DMS53 (cell line): ENCODE data around the gene IRF2BP1.
"Not testable (repeated sequence)": the region's sequence is repeated elsewhere in the genome, so short reads cannot be mapped to it uniquely, and the experiment has no call there.

Experiments used
- DNase-seq: peaks from one replicate; lab custom pipeline; 2025; lab: John Stamatoyannopoulos, UW

The IRF2BP1 gene

DNA sequence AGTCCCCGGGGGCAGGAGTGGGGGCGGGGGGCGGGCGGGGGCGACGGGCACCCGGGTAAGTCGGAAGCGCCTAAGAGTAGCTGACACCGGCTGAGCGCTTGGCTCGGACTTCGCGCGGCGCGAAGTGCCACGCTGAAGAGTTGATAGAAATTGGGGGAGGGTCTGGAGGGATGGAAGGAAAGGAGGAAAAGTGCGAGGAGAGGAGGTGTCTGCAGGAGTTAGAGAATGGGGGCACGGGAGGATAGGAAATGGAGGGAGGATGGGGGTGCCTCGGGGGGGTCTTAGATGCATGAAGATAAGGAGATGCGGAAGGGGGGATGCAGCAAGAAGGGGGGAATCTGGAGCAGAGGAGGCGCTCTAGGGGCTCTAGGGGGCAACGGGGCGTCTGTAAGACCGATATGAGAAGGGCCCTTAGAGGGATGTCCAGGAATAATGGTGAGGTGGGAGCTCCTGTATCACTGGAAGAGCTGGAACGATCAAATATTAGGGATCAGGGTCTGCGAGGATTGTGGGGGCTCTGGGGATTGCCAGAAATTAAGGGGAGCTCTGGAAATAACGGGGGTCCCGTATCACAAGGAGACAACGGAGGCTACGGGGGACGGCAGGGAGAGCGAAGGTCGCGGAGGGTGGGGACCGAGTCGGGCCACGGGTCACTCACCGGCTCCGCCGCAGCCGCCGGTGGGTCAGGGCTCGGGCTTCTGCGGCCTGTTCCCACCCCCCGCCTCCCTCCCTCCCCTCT lies 16.1 kb upstream of the IRF2BP1 start, which contains the start of gene MYPOP:
MYPOP (minus strand) TSS at position 702 of the 739 bp plus-strand sequence. CDS start 840 bp downstream, outside the sequence.
- DNase-seq, result peak; percentile 56

DNA sequence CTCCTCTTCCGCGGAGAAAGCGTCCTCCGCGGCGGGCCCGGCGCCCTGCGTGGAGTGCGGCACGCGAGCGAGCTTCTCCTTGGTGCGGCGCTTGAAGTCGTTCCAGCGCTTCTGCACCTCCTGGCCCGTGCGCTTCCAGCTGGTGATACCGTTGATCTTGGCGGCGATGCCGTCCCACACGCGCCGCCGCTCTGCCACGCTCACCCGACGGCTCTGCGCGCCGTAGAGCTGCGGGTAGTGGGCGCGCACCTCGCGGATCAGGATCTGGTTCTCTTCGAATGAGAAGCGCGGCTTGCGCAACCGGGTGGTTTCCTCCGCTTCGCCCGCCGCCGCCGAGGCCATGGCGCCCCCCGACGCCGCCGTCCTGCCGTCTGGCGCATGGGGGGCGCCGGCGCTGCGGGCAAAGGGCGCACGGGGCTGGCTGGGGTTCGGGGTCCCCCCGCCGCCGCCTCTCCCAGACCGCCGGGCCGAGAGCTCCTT lies 15.5 kb upstream of the IRF2BP1 start:
- DNase-seq, result peak; percentile 41

DNA sequence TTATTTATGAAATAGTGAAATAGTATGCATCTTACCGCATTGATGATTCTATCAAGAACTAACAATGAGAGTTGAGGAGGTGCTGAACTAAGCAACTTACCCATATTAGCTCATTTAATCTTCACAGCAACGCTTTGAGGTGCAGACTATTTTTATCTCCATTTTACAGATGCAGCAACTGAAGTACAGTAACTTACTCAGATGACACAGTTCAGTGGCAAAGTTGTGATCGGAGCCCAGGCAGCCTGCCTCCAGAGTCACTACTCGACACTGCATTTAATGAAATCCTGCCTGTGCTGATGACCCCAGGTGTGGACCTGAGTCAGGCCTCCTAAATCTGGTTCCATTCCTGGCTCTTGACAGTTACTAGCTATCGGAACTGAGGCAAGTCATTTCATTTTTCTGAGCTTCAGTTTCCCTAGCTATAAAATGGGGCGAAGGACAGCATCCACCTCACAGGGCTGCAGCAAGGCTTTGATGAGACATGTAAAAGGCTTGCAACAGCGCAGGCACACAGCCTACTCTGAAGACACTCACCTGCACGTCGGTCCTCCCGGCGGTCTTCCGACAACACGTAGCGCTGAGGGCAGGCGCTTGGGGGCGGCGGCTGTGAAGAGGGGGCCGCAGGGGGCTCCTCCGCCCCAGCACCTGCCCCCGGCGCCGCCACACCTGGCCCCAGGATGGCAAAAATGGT lies 14.9 kb upstream of the IRF2BP1 start:
- DNase-seq, result no peak

DNA sequence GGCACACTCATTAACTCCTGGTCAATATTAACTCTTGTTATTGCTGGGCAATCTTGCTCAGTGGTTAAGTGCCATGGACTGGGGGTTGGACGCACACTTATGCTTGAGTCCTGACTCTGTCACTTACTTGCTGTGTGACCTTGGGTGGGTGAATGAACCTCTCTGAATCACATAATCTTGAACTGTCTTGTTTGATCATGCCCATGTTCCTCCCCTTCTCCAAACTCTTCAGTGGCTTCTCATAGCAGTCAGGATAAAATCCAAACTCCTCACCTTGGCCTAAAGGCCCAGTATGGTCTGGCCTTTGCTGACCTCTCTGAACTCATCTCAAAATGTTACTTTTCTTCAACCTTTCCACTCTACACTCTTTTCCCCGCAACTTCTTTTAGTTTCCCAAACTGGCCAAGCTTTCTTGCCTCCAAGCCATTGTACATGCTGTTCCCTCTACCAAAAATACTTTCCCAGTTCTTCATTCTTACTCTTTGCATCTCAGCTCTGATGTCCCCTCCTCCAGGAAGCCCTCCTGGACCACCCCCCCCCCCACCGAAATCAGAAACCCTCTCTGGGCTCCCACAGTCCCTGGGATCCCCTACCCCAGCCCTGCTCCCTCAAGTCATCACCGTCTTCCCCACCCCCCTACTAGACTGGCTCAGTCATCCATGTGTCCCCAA lies 14.1 kb upstream of the IRF2BP1 start:
- no peak for DNase-seq

DNA sequence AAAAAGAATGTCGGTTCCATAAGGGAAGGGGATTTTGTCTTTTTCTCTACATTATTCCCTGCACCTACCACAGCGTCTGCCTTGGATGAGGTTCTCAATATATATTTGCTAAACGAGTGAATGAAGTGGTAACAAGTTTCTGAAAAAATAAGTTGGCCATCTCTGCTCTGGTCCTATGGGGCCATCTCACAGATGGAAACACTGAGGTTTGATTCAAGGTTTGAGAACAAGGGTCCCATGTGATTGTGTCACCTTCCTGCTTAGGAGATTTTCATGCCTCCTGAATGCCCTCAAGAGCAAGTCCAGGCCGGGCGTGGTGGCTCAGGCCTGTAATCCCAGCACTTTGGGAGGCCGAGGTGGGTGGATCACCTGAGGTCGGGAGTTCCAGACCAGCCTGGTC lies 13.3 kb upstream of the IRF2BP1 start:
- DNase-seq, result no peak

DNA sequence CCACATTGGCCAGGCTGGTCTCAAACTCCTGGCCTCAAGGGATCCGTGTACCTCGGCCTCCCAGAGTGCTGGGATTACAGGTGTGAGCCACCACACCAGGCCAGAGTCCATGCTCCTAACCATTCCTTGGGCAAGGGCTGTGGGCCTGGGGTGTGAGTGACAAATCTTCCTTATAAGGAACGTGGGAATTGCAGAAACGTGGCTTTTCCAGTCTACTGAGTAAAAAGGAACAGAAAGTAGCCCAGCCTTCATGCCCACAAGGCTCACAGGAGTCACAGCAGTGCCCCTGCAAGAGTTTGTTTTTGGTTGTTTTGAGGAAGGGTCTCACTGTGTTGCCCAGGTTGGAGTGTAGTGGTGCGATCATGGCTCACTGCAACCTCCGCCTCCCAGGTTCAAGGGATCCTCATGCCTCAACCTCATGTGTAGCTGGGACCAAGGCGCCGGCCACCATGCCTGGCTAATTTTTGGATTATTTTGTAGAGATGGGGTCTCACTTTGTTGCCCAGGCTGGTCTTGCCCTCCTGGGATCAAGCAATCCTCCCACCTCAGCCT lies 11.4 kb upstream of the IRF2BP1 start:
- DNase-seq, result no peak

DNA sequence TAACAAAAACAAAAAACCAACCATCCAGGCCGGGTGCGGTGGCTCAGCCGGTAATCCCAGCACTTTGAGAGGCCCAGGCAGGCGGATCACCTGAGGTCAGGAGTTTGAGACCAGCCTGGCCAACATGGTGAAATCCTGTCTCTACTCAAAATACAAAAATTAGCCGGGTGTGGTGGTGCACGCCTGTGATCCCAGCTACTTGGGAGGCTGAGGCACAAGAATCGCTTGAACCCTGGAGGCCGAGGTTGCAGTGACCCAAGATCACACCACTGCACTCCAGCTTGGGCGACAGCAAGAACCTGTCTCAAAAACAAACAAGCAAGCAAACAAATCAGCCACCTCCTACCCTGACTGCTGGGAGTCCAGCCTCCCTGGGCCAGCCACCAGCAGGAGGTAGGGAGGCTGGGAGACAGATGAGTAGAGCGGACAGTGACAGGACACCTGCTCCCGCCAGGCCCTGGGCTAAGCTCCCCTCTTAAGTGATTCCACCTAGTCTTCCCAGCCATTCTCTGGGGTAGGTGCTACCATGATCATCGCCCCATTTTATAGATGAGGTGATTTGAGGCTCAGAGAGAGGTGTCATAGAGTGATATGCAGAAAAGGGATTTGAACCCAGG lies 10.2 kb upstream of the IRF2BP1 start:
- DNase-seq, result not testable (repeated sequence)

DNA sequence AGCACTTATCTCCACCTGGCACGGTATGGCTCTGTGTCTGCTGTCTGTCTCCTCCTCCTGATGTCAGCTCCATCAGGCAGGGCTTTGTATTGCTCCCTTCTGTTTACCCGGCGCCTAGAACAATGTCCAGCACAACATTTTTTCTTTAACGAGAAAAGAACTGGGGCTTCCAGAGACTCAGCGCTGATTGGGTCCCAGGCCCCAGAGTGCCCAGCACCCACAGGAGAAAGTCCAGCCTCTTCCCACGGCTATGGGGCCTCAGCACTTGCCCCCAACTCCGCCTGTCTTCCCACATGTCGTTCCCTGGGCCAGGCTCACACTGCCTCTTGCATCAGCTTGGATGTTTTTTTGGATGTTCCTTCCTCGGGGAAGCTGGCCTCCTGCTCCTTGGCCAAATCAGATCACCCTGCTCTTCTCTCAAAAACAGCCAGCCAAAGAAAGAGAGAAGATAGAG lies 9.6 kb upstream of the IRF2BP1 start:
- no peak for DNase-seq

DNA sequence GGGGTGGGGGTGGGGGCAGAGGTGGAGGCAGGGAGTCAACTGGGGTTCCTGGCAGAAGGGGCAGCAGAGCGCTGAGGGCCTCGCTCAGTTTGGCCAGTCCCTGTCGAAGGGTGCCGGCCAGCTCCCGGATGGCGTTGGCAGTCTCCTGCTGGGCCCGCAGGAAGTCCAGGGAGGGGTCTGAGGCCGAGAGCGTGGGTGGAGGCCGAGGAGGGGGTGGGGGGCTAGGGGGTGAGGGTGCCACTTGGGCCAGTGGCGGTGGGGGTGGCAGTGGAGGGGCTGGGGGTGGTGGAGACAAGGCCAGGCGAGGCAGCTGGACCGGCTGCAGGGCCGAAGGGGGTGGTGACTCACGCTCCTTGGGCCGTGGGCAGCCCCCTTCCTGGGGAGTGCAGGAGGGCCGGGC lies 4.9 kb upstream of the IRF2BP1 start:
- no peak for DNase-seq

DNA sequence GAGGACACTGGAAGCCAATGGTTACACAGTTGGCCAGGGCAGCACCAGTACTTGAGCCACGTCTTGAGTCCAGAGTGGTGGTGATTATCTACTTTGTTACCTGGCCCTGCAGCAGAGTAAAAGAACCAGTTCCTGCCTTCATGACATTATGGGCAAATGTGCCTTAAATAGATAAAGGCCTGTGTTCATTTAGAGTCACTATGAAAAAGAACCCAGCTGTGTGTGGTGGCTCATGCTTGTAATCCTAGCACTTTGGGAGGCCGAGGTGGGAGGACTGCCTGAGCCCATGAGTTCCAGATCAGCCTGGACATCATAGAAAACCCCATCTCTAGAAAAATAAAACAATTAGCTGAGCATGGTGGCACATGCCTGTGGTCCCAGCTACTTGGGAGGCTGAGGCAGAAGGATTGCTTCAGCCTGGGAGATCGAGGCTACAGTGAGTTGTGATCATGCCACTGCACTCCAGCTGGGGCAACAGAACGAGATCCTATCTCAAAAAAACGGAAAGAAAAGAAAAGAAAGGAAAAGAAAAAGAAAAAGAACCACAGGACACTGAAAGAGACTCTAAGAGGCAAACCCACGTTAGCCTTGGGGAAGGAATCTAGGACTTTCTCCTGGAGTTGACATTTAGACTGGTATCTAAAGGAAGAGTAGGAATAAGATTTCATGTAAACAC lies 3.4 kb upstream of the IRF2BP1 start:
- DNase-seq, result no peak

DNA sequence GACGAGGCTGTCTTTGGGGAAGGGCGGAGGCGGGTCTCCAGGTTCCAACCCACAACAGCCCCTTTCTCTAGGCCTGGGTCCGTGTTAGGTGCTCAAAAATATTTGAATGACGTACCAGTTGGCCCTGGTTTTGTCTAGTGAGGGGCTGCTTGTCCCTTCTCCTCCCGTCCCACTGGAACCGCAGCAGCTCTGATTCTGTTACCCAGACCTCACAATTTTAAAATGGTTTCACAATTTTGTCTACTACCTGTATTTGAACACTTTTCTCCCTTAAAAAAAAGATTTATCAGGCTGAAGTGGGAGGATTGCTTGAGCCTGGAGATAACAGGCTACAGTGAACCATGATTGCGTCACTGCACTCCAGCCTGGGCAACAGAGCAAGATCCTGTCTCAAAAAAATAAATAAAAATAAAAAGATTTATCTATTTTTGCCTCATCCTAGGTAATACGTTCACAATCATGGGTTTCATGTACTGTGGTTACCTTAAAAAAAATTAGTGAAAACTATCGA lies 1.3 kb upstream of the IRF2BP1 start:
- no peak for DNase-seq

DNA sequence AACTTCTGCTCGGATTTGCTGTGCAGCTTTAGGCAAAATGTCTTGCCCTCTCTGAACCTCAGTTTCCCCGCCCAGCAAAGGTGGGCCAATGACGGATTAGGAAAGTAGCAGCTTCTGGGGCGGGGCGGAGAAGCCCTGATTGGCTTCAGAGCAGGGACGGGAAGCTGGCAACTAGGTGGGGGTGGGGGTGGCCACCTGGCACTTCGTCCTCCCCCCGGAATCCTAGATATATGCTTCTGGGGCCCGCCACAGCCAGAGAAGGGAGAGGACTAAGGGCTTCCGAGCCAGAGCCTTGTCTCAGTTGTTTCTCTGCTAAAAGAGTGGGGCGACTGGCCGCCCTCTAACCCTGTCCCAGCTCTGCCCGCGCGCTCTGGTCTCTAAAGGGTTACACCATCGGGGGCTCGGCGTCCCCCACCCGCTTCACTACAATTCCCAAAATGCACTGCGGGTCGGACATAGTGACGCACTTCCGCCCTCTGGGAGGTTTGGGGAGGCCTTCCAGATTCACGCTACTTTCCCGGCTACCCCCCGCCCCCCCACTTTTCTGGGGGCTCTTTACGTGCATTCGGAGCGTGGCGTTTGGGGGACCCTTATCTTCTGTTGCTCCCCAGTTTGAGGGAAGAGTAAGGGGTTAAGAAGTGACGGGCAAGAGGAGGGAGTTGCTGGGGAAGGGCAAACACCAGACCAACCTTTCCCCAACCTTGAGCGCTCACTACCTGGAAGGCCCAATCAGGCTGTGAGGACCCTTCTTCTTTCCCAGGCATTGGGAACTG lies 672 bp upstream of the IRF2BP1 start:
- peak; percentile 97 for DNase-seq

DNA sequence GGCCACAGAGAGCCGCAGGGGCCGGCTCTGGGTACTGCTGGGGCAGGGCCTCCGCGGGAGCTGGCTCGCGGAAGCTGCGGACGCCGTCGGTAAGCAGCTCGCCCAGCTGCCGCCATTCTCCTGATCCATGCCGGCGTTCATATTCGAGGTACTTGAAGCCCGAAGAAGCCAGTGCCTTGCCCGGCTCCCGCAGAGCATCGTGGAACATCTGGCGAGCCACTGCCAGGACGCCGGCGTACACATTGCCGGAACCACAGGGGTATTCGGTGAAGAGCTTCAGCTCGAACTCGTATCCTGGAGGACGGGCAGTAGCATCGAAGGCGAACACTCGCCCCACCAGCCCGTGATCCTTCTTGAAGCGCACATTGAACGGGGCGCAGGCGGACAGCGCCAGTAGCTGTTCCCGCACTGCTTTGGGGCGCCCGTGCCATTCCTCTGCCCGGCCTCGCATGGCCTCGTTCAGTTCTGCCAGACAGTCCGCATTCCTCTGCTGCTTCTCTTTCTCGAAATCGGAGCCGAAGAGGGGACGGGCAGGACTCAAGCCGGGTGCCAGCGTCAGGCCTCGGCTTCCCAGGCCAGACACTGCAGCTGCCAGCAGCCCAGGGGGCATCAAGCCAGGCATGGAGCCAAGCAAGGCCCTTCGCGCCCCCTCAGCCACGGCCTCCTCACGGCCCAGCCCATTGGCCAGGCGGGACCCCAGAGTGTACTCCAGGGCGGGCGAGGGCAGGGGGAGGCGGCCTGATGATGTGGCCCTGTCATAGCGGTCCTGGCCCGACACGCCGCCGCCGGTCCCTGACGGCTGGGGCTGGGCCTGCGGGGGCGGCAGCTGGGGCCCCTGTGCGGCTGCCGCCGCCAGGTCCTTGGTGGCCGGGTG lies 1.0 kb downstream of the IRF2BP1 start:
- DNase-seq, result peak; percentile 79

DNA sequence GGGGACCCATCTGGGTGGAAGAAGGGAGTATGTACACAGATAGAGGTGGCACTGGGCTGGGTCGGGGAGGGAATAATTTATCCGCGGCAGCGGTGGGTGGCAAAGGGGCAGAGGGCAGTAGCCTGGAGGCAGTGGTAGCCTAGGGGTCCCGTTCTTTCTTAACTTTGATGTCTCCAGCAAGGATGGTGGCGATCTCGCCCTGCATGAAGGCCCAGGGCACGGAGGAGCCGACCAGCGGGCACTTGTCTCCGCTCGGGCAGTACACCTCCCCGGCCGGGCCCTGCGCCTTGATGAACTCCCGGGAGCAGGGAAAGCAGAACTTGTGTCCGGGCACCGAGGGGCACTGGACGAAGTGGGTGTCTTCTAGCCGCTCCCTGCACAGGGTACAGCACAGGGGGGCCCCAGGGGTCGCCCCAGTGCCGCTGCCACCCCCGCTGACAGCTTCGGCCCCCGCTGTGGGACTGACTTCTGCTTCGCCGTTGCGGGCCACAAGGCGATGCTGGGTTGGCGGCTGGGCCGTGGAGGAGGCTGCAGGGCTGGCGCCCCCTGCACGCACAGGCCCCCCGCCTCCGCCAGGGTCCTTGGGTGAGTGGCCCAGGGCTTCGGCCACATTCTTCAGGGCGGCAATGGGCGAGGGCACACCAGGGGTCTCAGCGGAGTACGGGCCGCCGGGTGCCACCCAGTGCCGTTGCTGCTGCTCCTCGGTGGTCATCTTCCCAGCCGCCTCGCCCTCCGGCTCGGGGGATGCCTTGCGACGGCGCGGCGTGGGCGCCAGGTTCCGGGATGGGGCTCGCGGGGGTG lies 1.9 kb downstream of the IRF2BP1 start:
- peak; percentile 70 for DNase-seq

DNA sequence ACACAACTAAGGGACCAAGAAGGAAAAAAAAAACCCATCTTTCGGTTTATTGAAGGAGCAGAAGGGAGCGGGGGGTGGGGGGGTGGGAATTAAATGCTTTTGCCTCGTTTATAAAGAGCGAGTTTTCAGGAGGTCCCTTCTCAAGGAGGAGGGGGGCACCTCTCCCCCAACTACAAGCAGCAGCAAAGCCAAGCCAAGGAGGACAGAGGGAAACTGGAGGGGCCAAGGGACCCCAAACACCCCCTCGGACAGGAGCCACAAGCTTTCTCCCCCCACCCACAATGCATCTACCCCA lies 2.4 kb downstream of the IRF2BP1 start:
- no peak for DNase-seq

DNA sequence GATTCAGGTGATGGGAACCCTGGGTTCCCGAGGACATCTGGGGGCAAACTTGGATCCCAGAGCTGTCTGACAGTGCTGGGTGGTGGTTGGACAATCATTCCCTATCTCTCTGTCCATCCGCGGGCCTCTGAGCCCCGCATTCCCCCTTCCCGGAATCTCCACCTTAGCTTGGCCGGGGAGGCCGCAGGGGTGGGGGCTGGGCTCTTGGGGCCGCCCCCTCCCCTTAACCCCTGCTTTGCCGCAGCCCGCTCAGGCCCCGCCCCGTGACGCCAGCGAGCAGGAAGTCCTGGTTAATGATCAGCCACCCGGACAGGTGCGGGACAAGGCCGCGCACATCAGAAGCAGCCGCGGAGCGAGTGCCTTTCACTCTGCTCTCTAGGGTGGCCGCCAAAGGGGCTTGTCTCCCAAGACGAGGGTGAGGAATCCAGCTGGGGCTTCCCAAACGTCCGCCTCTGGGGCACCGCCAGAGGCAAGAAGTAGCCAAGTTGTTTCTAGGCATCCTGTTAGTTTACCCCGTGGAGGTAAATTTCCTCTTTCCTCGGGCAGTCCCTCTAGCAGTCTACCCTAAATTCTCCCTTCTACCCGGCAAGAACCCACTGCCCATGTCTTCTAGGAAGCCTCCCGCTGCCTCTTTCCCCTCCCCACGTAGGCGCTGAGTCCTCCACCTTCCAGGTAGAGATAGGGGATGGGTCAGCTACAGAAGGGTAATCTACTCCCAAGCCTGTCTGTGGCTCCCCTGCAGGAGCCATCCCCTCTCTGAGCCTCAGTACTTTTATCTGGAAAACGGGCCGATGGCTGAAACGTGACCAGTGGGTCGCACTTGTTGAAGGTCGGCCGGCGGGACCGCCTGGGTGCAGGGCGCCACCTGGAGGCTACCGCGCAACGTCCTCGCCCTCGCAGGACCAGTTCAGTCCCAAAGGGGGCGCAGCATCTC lies 3.0 kb downstream of the IRF2BP1 start:
- DNase-seq, result peak; percentile 99

DNA sequence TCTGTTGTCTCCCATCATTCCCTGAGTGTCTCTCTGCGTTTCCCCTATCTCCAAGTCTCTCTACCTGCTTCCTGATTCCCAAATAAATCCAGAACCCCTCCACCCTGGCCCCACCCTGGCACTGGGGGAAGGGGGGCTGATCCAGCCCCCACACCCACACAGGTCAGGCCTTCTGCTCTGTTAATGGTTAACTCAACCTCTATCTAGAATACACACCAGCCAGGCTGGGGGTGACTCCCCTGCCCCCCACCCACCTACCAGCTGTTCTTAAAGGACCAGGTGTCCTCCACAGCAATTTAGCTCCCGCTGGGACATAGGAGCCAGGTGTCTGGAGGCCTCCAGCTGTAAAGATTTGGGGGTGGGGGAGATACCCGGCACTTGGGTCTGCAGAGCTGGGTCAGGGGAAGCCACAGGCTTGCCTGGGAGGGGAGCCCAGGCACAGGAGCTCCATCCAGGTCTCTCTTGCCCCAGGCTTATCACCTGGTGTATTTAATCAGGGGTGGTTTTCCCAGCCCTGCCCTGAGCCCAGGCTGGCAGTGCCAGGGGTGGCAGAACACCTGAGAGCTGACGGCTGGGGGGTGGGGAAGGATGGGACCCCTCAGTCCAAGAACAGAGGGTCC lies 3.9 kb downstream of the IRF2BP1 start:
- peak; percentile 95 for DNase-seq
